Natural killer cell (primary cell): ENCODE results near the gene CFAP97. TPM values are rescaled to one million over a fixed set of nuclear protein-coding genes. Genes with fewer than 3 reads are reported as not detected.

Source experiments
- ATAC-seq, 3 donors: fragments of 150-1000 bp in 2 of 3; fragments of 200-7000 bp in 1 of 3; cut with Tn5 transposase; 1 replicate in 1 of 3; 2 replicates in 2 of 3; pipeline ENCODE4 v1.10.0; 2021; ENCODE audit warnings: mild to moderate bottlenecking in 2 of 3, moderate library complexity in 2 of 3
- DNase-seq, 2 donors: peaks; one replicate each; pipeline versions ENCODE4 v3.0.0 to v3.0.0-alpha.2; 2013 to 2021; ENCODE audit warnings: mixed read lengths in 1 of 2
- H3K27ac ChIP-seq: one replicate; pipeline ENCODE4 v1.5.1; 2013; ENCODE audit warnings: mild to moderate bottlenecking, low read length
- H3K27me3 ChIP-seq: one replicate; pipeline ENCODE4 v1.6.1; 2013; ENCODE audit warnings: low read length; ENCODE audit not compliant: control insufficient read depth, insufficient read depth
- H3K36me3 ChIP-seq: one replicate; pipeline ENCODE4 v1.6.1; 2013; ENCODE audit warnings: low read length; ENCODE audit not compliant: control insufficient read depth, insufficient read depth
- H3K4me1 ChIP-seq: one replicate; pipeline ENCODE4 v1.6.1; 2013; ENCODE audit warnings: low read length; ENCODE audit not compliant: control insufficient read depth, insufficient read depth
- H3K4me3 ChIP-seq: one replicate; pipeline ENCODE4 v1.5.1; 2013; ENCODE audit warnings: low read length
- H3K9me3 ChIP-seq: one replicate; pipeline ENCODE4 v1.6.1; 2013; ENCODE audit warnings: low read length; ENCODE audit not compliant: control insufficient read depth, insufficient read depth
- H3K27ac Mint-ChIP-seq, 2 donors: one replicate each; pipeline ENCODE4 v1.8.0; 2022; ENCODE audit warnings: mild to moderate bottlenecking in 2 of 2, mixed read lengths in 2 of 2, moderate library complexity in 1 of 2
- H3K27me3 Mint-ChIP-seq, 2 donors: one replicate each; pipeline ENCODE4 v1.8.0; 2022; ENCODE audit warnings: low read depth in 2 of 2, mixed read lengths in 2 of 2
- H3K36me3 Mint-ChIP-seq: one replicate; pipeline ENCODE4 v1.8.0; 2022; ENCODE audit warnings: mixed read lengths
- H3K4me1 Mint-ChIP-seq, 2 donors: one replicate each; pipeline ENCODE4 v1.8.0; 2022; ENCODE audit warnings: mixed read lengths in 2 of 2
- H3K4me3 Mint-ChIP-seq: one replicate; pipeline ENCODE4 v1.8.0; 2022; ENCODE audit warnings: mild to moderate bottlenecking, moderate library complexity, mixed read lengths
- H3K9me3 Mint-ChIP-seq, 2 donors: one replicate each; pipeline ENCODE4 v1.8.0; 2022; ENCODE audit warnings: mixed read lengths in 2 of 2
- CTCF ChIP-seq: fragments of 200-600 bp; IDR thresholded peaks from one replicate; pipeline ENCODE4 v1.8.0; 2022; ENCODE audit warnings: antibody characterized with exemption
- WGBS: methylation state at CpG from one replicate; pipeline ENCODE4 v1.1.7; 2013; ENCODE audit warnings: missing lambda C conversion rate; ENCODE audit not compliant: insufficient coverage; 5-methylcytosine and 5-hydroxymethylcytosine counted together
- intact Hi-C: fragments of 100-400 bp; cut with micrococcal nuclease; formaldehyde crosslinking; loops from one replicate; pipeline ENCODE4 v1.14.2; 2022
- total RNA-seq, 4 donors: library from RNA; stranded (reverse); fragments of 120-200 nt in 1 of 4; gene quantifications; one replicate each; pipeline versions ENCODE4 v1.2.3 to v1.2.4, GENCODE V29; 2013 to 2022

The CFAP97 gene
- total RNA-seq, 3 donors from 2014 or later (not counting 1 experiment from before 2014, with no cell fraction given): 25.7 to 30.5 (median 25.9) TPM

- Histone ChIP-seq H3K27ac (no peak overlapping the region), H3K27me3 (no peaks in the 10 kb centered on the region), H3K4me3 (no peak overlapping the region), H3K36me3 (no peaks in the 10 kb centered on the region), H3K4me1 (no peaks in the 10 kb centered on the region), H3K9me3 (no peaks in the 10 kb centered on the region)
- peaks cover 0 to 6% of the 10 kb centered on the region in 2 donors for H3K4me1 Mint-ChIP-seq
- H3K27me3 Mint-ChIP-seq: no peaks in the 10 kb centered on the region
- DNase-seq: no peak
- no peak for TF ChIP-seq CTCF
- intact Hi-C loops: no loop called here
- no peak overlapping the region for H3K4me3 Mint-ChIP-seq
- no peaks in the 10 kb centered on the region for H3K9me3 Mint-ChIP-seq
- H3K36me3 Mint-ChIP-seq: no peaks in the 10 kb centered on the region
- WGBS: 83% methylated on average over 5 of the region's 6 CpGs
- ATAC-seq: no peak
- H3K27ac Mint-ChIP-seq: no peak overlapping the region
Observed at GRCh38 chr4:185232370-185232769, 28.6 kb upstream of the CFAP97 start.

GRCh38 chr4:185229021-185229818 is 25.4 kb upstream of the CFAP97 start:
- H3K27me3 Mint-ChIP-seq: no peaks in the 10 kb centered on the region
- ATAC-seq (no peak), DNase-seq (no peak)
- no peaks in the 10 kb centered on the region for H3K36me3 Mint-ChIP-seq
- peaks cover 0 to 5% of the 10 kb centered on the region in 2 donors for H3K4me1 Mint-ChIP-seq
- Histone ChIP-seq H3K4me3 (no peak overlapping the region), H3K36me3 (no peaks in the 10 kb centered on the region), H3K27ac (no peak overlapping the region), H3K4me1 (no peaks in the 10 kb centered on the region), H3K9me3 (no peaks in the 10 kb centered on the region), H3K27me3 (no peaks in the 10 kb centered on the region)
- no peaks in the 10 kb centered on the region for H3K9me3 Mint-ChIP-seq
- WGBS: 95% methylated on average over 18 of the region's 19 CpGs
- intact Hi-C loops: no loop called here
- no peak overlapping the region for H3K27ac Mint-ChIP-seq
- no peak for TF ChIP-seq CTCF
- H3K4me3 Mint-ChIP-seq: no peak overlapping the region

GRCh38 chr4:185227713-185228278 is 24.0 kb upstream of the CFAP97 start:
- no peaks in the 10 kb centered on the region for H3K9me3 Mint-ChIP-seq
- H3K4me3 ChIP-seq: no peak overlapping the region
- no peaks in the 10 kb centered on the region for H3K9me3 ChIP-seq
- no peaks in the 10 kb centered on the region for H3K4me1 ChIP-seq
- TF ChIP-seq CTCF: no peak
- intact Hi-C loops: no loop called here
- WGBS: 94% methylated on average over 9 of the region's 9 CpGs
- peaks cover 0 to 5% of the 10 kb centered on the region in 2 donors for H3K4me1 Mint-ChIP-seq
- no peak overlapping the region for H3K4me3 Mint-ChIP-seq
- no peak for DNase-seq
- H3K36me3 Mint-ChIP-seq: no peaks in the 10 kb centered on the region
- no peaks in the 10 kb centered on the region for H3K27me3 Mint-ChIP-seq
- no peak overlapping the region for H3K27ac ChIP-seq
- no peaks in the 10 kb centered on the region for H3K36me3 ChIP-seq
- H3K27ac Mint-ChIP-seq: no peak overlapping the region
- no peaks in the 10 kb centered on the region for H3K27me3 ChIP-seq
- no peak for ATAC-seq
